K562 (cell line): ENCODE results near the gene MFAP3. TPM values are rescaled to one million over a fixed set of nuclear protein-coding genes. Genes with fewer than 3 reads are reported as not detected.

ENCODE experiments used
- ATAC-seq: fragments of 200-7000 bp; cut with Tn5 transposase; 3 replicates; pipeline ENCODE4 v1.9.1; 2020; ENCODE audit warnings: moderate library complexity
- BruUV-seq: library from RNA; stranded (reverse); fragments of 400-500 nt; replicated peaks from 2 replicates; lab custom pipeline; 2021; lab: Mats Ljungman, UMichigan
- CTCF ChIA-PET: fragments of 300-600 bp; formaldehyde crosslinking; extraction: SDS; loops from one replicate; lab custom pipeline; 2021; ENCODE audit warnings: low intra/inter-chr PET ratio; lab: Yijun Ruan, JAX
- POLR2A ChIA-PET: fragments of 300-600, 350-650 bp; sonication (Branson Sonifier 250); formaldehyde crosslinking; extraction: SDS; loops from one replicate; lab custom pipeline; 2021; ENCODE audit warnings: antibody characterized with exemption, inconsistent platforms; lab: Yijun Ruan, JAX
- DNase-seq, 4 experiments: peaks; one replicate each; pipeline versions ENCODE4 v3.0.0 to v3.0.0-alpha.2; 2011 to 2018; ENCODE audit warnings: low spot score in 3 of 4, mixed read lengths in 3 of 4; ENCODE audit errors: extremely low read depth in 1 of 4
- FAIRE-seq: peaks from 2 replicates; lab custom pipeline; 2011; peaks lifted over from hg19 to GRCh38; lab: Jason Lieb, UNC
- H2AFZ ChIP-seq: 2 replicates; pipeline ENCODE4 v1.6.0; 2011; ENCODE audit warnings: low read depth, low read length, control low read depth, inconsistent platforms
- H3K27ac ChIP-seq: fragments of 200-600 bp; 3 replicates; pipeline ENCODE4 v1.8.0; 2011; ENCODE audit warnings: low read depth, mild to moderate bottlenecking, control low read depth, inconsistent platforms, low read length, moderate library complexity, mixed read lengths; ENCODE audit errors: extremely low read depth
- H3K27me3 ChIP-seq, 2 experiments: fragments of 300-600 bp in 1 of 2; 2 replicates in 1 of 2; 3 replicates in 1 of 2; pipeline versions ENCODE4 v1.6.0 to v1.8.0; 2011; ENCODE audit warnings: inconsistent platforms in 2 of 2, low read length in 2 of 2, mild to moderate bottlenecking in 1 of 2, mixed read lengths in 1 of 2, moderate library complexity in 1 of 2; ENCODE audit not compliant: control insufficient read depth in 2 of 2, insufficient read depth in 2 of 2
- H3K36me3 ChIP-seq: fragments of 300-600 bp; 3 replicates; pipeline ENCODE4 v1.8.0; 2011; ENCODE audit warnings: mild to moderate bottlenecking, low read length, inconsistent platforms; ENCODE audit not compliant: control insufficient read depth, insufficient read depth
- H3K4me1 ChIP-seq, 2 experiments: fragments of 200-600 bp in 1 of 2; replicated peaks in 1 of 2; 2 replicates in 1 of 2; 3 replicates in 1 of 2; pipeline versions ENCODE4 v1.5.1 to v1.8.0; 2011; ENCODE audit warnings: inconsistent platforms in 2 of 2, low read length in 2 of 2, mild to moderate bottlenecking in 1 of 2, mixed read lengths in 1 of 2, moderate library complexity in 1 of 2; ENCODE audit not compliant: control insufficient read depth in 2 of 2, insufficient read depth in 2 of 2
- H3K4me2 ChIP-seq: 2 replicates; pipeline ENCODE4 v1.6.1; 2011; ENCODE audit warnings: low read length, control low read depth, inconsistent platforms, mixed read lengths; ENCODE audit not compliant: insufficient read depth
- H3K4me3 ChIP-seq: fragments of 200-600 bp; sonication (generic), shearing (Covaris generic); 2 replicates; pipeline ENCODE4 v1.5.1; 2016; ENCODE audit warnings: control low read depth, inconsistent platforms
- H3K79me2 ChIP-seq: fragments of 200-600 bp; 3 replicates; pipeline ENCODE4 v1.8.0; 2011; ENCODE audit warnings: low read length, inconsistent platforms; ENCODE audit not compliant: control insufficient read depth, insufficient read depth
- H3K9ac ChIP-seq, 2 experiments: 2 replicates each; pipeline versions ENCODE4 v1.6.0 to v1.6.1; 2011; ENCODE audit warnings: low read depth in 2 of 2, low read length in 2 of 2, control low read depth in 1 of 2, inconsistent platforms in 1 of 2, mild to moderate bottlenecking in 1 of 2, mixed read lengths in 1 of 2; ENCODE audit not compliant: insufficient read depth in 1 of 2
- H3K9me1 ChIP-seq: one replicate; pipeline ENCODE4 v1.6.0; 2011; ENCODE audit warnings: inconsistent platforms, mild to moderate bottlenecking, low read length, moderate library complexity; ENCODE audit not compliant: control insufficient read depth, insufficient read depth
- H3K9me3 ChIP-seq: replicated peaks from 2 replicates; pipeline ENCODE4 v1.5.1; 2011; ENCODE audit warnings: low read depth, low read length, inconsistent platforms; ENCODE audit not compliant: control insufficient read depth, insufficient read depth
- H4K20me1 ChIP-seq: replicated peaks from 2 replicates; pipeline ENCODE4 v1.6.1; 2011; ENCODE audit warnings: low read length, inconsistent platforms, mixed read lengths; ENCODE audit not compliant: control insufficient read depth, insufficient read depth
- NFIC ChIP-seq: fragments of 450-650 bp; IDR thresholded peaks from 2 replicates; pipeline ENCODE4 v1.6.1; 2017; ENCODE audit warnings: mild to moderate bottlenecking, inconsistent platforms
- ZZZ3 ChIP-seq: fragments of 450-650 bp; IDR thresholded peaks from 2 replicates; pipeline ENCODE4 v1.6.1; 2016; ENCODE audit warnings: antibody characterized with exemption, mild to moderate bottlenecking, moderate library complexity
- WGBS: fragments of 100-300 bp; shearing (Covaris generic); methylation state at CpG from one replicate; pipeline ENCODE4 v1.1.6; 2016; ENCODE audit warnings: low coverage, mixed read lengths; ENCODE audit not compliant: insufficient coverage; ENCODE audit errors: missing lambda C conversion rate; 5-methylcytosine and 5-hydroxymethylcytosine counted together
- in situ Hi-C: fragments of 300-500 bp; cut with MboI; formaldehyde crosslinking; loops from 4 replicates; pipeline ENCODE4 v1.15.0; 2018; ENCODE audit warnings: inconsistent platforms, mixed read lengths
- intact Hi-C: fragments of 100-400 bp; cut with micrococcal nuclease; formaldehyde crosslinking; loops from 2 replicates; pipeline ENCODE4 v1.14.2; 2022
- polyA plus RNA-seq, 8 experiments: library from polyadenylated mRNA; depleted of rRNA in 4 of 8; stranded (reverse) in 5 of 8; unstranded in 3 of 8; fragments of >200 nt; fragmentation: Nextera tagmentation in 2 of 8; fragmentation: Illumina TruSeq in 1 of 8; extraction: Ambion mirVana in 2 of 8; extraction: Trizol in 1 of 8; gene quantifications; 2 replicates each; pipeline versions ENCODE4 v1.2.1 to v1.2.3, GENCODE V29; 2011 to 2014; ENCODE audit warnings: inconsistent platforms in 1 of 8, missing spikeins in 1 of 8
- total RNA-seq, 7 experiments: library from RNA; depleted of rRNA in 6 of 7; stranded (reverse); fragments of >200 nt in 6 of 7; fragmentation: Illumina TruSeq in 2 of 7; extraction: Trizol in 2 of 7; gene quantifications; 2 replicates each; pipeline versions ENCODE4 v1.2.1 to v1.2.3, GENCODE V29; 2011 to 2021; ENCODE audit warnings: low replicate concordance in 1 of 7
- TF ChIP-seq, protein P1 (sequence below): fragments of 450-650 bp; IDR thresholded peaks from 2 replicates; pipeline ENCODE4 v1.6.1; 2017; ENCODE audit warnings: antibody characterized with exemption, mild to moderate bottlenecking
- TF ChIP-seq, protein P2 (sequence below), 2 experiments: fragments of 450-650 bp; IDR thresholded peaks; 2 replicates each; pipeline ENCODE4 v1.6.1; 2018; ENCODE audit warnings: mild to moderate bottlenecking in 2 of 2, low read depth in 1 of 2; ENCODE audit not compliant: partially characterized antibody in 2 of 2

The MFAP3 gene
- total and polyA plus RNA-seq, 9 of the 15 experiments (the other 6 are each of a cell fraction or from before 2014, with no cell fraction given) = 9.5 to 39.1 (median 20.7) TPM

DNA sequence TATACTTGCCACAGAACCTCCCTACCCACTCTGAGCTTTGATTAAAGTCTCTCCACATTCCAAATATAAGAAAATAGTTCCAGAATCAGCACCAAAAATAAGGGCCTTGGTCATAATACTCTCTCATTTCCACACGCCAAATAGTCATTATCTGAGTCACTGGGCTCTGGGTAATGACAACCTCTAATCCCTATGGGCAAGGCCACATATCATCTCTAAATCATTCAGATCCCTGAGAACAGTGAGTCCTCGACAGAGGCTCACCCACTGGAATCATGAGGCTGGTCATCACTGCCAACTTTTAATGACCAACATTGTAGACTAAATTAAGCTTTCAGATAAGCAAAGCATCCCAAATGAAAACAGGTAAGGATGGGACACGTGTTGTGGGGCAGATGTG is 28.1 kb upstream of the MFAP3 start (continued):
- TF ChIP-seq, protein P1, sequence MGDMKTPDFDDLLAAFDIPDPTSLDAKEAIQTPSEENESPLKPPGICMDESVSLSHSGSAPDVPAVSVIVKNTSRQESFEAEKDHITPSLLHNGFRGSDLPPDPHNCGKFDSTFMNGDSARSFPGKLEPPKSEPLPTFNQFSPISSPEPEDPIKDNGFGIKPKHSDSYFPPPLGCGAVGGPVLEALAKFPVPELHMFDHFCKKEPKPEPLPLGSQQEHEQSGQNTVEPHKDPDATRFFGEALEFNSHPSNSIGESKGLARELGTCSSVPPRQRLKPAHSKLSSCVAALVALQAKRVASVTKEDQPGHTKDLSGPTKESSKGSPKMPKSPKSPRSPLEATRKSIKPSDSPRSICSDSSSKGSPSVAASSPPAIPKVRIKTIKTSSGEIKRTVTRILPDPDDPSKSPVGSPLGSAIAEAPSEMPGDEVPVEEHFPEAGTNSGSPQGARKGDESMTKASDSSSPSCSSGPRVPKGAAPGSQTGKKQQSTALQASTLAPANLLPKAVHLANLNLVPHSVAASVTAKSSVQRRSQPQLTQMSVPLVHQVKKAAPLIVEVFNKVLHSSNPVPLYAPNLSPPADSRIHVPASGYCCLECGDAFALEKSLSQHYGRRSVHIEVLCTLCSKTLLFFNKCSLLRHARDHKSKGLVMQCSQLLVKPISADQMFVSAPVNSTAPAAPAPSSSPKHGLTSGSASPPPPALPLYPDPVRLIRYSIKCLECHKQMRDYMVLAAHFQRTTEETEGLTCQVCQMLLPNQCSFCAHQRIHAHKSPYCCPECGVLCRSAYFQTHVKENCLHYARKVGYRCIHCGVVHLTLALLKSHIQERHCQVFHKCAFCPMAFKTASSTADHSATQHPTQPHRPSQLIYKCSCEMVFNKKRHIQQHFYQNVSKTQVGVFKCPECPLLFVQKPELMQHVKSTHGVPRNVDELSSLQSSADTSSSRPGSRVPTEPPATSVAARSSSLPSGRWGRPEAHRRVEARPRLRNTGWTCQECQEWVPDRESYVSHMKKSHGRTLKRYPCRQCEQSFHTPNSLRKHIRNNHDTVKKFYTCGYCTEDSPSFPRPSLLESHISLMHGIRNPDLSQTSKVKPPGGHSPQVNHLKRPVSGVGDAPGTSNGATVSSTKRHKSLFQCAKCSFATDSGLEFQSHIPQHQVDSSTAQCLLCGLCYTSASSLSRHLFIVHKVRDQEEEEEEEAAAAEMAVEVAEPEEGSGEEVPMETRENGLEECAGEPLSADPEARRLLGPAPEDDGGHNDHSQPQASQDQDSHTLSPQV = no peak
- no peak for TF ChIP-seq ZZZ3

GRCh38 chr5:154015071-154015693 is 23.6 kb upstream of the MFAP3 start:
- H3K9ac ChIP-seq = no peak overlapping the region
- ATAC-seq = no peak
- no TSS peak for BruUV-seq
- no peaks in the 10 kb centered on the region for H3K27me3 ChIP-seq
- intact Hi-C loops = no loop called here
- no peaks in the 10 kb centered on the region for H3K79me2 ChIP-seq
- no peaks in the 10 kb centered on the region for H4K20me1 ChIP-seq
- no peak overlapping the region for H3K4me3 ChIP-seq
- FAIRE-seq = no peak
- no peaks in the 10 kb centered on the region for H3K4me1 ChIP-seq
- no peaks in the 10 kb centered on the region; the same call in 2 of the 3 replicates for H3K36me3 ChIP-seq
- H3K27ac ChIP-seq = no peak overlapping the region
- WGBS = 48% methylated on average over 4 of the region's 4 CpGs
- ChIA-PET CTCF (no interaction called here), POLR2A (no interaction called here)
- no peak overlapping the region for H2AFZ ChIP-seq
- in situ Hi-C loops = no loop called here
- no peak for DNase-seq
- no peak overlapping the region for H3K4me2 ChIP-seq
- TF ChIP-seq, protein P2, sequence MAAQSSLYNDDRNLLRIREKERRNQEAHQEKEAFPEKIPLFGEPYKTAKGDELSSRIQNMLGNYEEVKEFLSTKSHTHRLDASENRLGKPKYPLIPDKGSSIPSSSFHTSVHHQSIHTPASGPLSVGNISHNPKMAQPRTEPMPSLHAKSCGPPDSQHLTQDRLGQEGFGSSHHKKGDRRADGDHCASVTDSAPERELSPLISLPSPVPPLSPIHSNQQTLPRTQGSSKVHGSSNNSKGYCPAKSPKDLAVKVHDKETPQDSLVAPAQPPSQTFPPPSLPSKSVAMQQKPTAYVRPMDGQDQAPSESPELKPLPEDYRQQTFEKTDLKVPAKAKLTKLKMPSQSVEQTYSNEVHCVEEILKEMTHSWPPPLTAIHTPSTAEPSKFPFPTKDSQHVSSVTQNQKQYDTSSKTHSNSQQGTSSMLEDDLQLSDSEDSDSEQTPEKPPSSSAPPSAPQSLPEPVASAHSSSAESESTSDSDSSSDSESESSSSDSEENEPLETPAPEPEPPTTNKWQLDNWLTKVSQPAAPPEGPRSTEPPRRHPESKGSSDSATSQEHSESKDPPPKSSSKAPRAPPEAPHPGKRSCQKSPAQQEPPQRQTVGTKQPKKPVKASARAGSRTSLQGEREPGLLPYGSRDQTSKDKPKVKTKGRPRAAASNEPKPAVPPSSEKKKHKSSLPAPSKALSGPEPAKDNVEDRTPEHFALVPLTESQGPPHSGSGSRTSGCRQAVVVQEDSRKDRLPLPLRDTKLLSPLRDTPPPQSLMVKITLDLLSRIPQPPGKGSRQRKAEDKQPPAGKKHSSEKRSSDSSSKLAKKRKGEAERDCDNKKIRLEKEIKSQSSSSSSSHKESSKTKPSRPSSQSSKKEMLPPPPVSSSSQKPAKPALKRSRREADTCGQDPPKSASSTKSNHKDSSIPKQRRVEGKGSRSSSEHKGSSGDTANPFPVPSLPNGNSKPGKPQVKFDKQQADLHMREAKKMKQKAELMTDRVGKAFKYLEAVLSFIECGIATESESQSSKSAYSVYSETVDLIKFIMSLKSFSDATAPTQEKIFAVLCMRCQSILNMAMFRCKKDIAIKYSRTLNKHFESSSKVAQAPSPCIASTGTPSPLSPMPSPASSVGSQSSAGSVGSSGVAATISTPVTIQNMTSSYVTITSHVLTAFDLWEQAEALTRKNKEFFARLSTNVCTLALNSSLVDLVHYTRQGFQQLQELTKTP (IDR thresholded peaks at IDR 0.05; ENCODE audit: low read depth in 1 of 2, partially characterized antibody in 2 of 2) = no peak
- peak; percentile 76 for TF ChIP-seq NFIC
- H3K9me1 ChIP-seq = no peaks in the 10 kb centered on the region
- no peaks in the 10 kb centered on the region for H3K9me3 ChIP-seq
